ENCODE data around the gene DCAF5. TPM values are rescaled to one million over a fixed set of nuclear protein-coding genes. Genes with fewer than 3 reads are reported as not detected.

DCAF5 gene
- total and polyA plus RNA-seq, 2 of the 8 experiments (the other 6 are each of a cell fraction or from before 2014, with no cell fraction given): 24.3 to 31.0 TPM

DNA sequence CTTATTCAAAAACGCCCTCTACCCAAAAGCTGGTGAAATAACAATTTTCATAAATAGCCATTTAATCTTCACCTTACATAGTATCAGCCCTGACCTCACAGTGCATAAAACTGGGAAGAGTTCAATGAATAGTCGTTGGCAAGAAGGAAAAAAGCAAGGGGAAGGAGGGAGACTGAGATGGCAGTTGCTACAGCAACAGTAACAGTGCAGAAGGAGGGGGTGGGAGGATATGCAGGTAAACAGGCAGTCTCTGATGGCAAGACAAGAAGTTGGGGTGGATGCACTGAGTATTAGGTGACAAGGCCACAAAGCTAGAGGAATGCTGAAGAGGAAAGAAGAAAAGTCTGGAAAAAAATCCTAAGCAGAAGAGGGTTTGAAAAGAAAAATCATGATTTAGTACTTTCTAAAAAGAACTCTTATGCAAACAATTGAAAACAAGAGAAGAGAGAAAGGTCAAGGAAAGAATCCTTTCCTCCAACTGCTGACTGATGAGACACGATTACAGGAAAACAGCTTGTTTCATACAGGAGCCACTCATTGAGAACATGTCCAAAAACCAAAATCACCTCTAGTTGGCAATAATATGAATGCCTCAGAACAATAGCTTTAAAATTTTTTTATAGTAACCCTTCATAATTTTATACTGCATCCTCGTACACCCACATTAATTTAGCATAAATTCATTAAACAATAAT is 56.0 kb downstream of the DCAF5 start:
- Histone ChIP-seq H2BK5ac (ENCODE audit: low read depth, low read length) (no peak overlapping the region), H2BK12ac (ENCODE audit: low read depth, low read length) (no peak overlapping the region), H4K5ac (ENCODE audit: insufficient read length, low read depth, low read length) (no peak overlapping the region), H3K9ac (replicated peaks in 1 of 4; ENCODE audit: extremely low read depth in 1 of 4, low read depth in 3 of 4, low read length in 3 of 4) (no peak overlapping the region), H3K18ac (ENCODE audit: extremely low read depth, low read length) (no peak overlapping the region), H2BK20ac (ENCODE audit: low read length) (no peak overlapping the region), H3K23ac (ENCODE audit: insufficient read length) (no peak overlapping the region), H4K91ac (replicated peaks; ENCODE audit: insufficient read length, low read length) (no peak overlapping the region), H2AK5ac (ENCODE audit: low read depth, low read length) (no peak overlapping the region), H3K56ac (replicated peaks; ENCODE audit: insufficient read length, low read depth, low read length) (no peak overlapping the region), H3K9me3 (ENCODE audit: insufficient read depth in 2 of 2, low read depth in 1 of 2, low read length in 1 of 2) (no peaks in the 10 kb centered on the region), H3K4me1 (replicated peaks in 1 of 4; ENCODE audit: control insufficient read depth in 3 of 4, insufficient read depth in 4 of 4, low read length in 3 of 4) (peaks cover 3 to 12% (median 11%) of the 10 kb centered on the region in 4 experiments; a peak in 6 of 7 replicates), H2BK15ac (ENCODE audit: low read length) (no peak overlapping the region), H3K4ac (replicated peaks; ENCODE audit: insufficient read length, low read depth, low read length) (no peak overlapping the region), H2AFZ (ENCODE audit: low read length) (no peak overlapping the region), H3K4me2 (ENCODE audit: insufficient read depth in 1 of 2, low read depth in 2 of 2, low read length in 2 of 2) (no peak overlapping the region), H3K79me1 (ENCODE audit: low read depth, low read length) (no peaks in the 10 kb centered on the region), H3K14ac (ENCODE audit: insufficient read length) (no peak overlapping the region), H3K36me3 (ENCODE audit: control insufficient read depth in 2 of 4, insufficient read depth in 4 of 4, low read length in 3 of 4) (no peaks in the 10 kb centered on the region), H2BK120ac (replicated peaks; ENCODE audit: low read depth, low read length) (no peak overlapping the region), H3K27ac (ENCODE audit: low read depth, low read length) (no peak overlapping the region), H3K23me2 (ENCODE audit: low read depth, low read length) (no peaks in the 10 kb centered on the region), H4K20me1 (replicated peaks in 1 of 2; ENCODE audit: control insufficient read depth in 1 of 2, insufficient read depth in 2 of 2, low read length in 2 of 2) (peaks cover 0 to 2% of the 10 kb centered on the region in 2 experiments), H3K27me3 (replicated peaks in 1 of 4; ENCODE audit: control insufficient read depth in 3 of 4, extremely low read depth in 1 of 4, insufficient read depth in 3 of 4, low read length in 3 of 4) (no peaks in the 10 kb centered on the region), H4K8ac (ENCODE audit: extremely low read depth, insufficient read depth, low read length) (no peak overlapping the region), H3K79me2 (ENCODE audit: control insufficient read depth in 1 of 2, insufficient read depth in 2 of 2, low read length in 2 of 2) (no peaks in the 10 kb centered on the region), H3K4me3 (ENCODE audit: extremely low read depth in 1 of 4, insufficient read depth in 2 of 4, low read depth in 3 of 4, low read length in 4 of 4) (no peak overlapping the region)
- ChIA-PET POLR2A (ENCODE audit: partially characterized antibody) (interaction anchor here (0.7 kb wide), 1 partner anchor 46 kb away, joined by 3 read pairs; no protein-coding TSS in a partner anchor), CTCF (ENCODE audit: partially characterized antibody) (interaction anchor here (1.0 to 3.9 kb wide), 10 partner anchors 9 to 253 kb away, joined by 3 to 38 read pairs (median 3); no protein-coding TSS in a partner anchor)
- WGBS, 2 experiments (ENCODE audit: extremely low coverage in 1 of 2, insufficient coverage in 1 of 2, insufficient read length in 1 of 2, insufficient replicate concordance in 2 of 2, low coverage in 1 of 2, low lambda C conversion rate in 2 of 2, missing lambda C conversion rate in 1 of 2): 74% methylated on average over 4 of the region's 4 CpGs; no CpG with 5 or more reads in 1 of the 2 experiments
- DNase-seq (ENCODE audit: low read depth in 1 of 2, low spot score in 2 of 2): no peak
- no peak for FAIRE-seq
- TF ChIP-seq TCF12 (IDR thresholded peaks at IDR 0.05; ENCODE audit: low read depth, low read length): no peak
- TF ChIP-seq POLR2AphosphoS5 (IDR thresholded peaks at IDR 0.05; ENCODE audit: low read depth, low read length): no peak
- TF ChIP-seq TAF1 (IDR thresholded peaks at IDR 0.05; ENCODE audit: low read depth, low read length): no peak
- TF ChIP-seq, protein P1, sequence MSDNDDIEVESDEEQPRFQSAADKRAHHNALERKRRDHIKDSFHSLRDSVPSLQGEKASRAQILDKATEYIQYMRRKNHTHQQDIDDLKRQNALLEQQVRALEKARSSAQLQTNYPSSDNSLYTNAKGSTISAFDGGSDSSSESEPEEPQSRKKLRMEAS (IDR thresholded peaks at IDR 0.05): no peak
- no peak for TF ChIP-seq BCL11A (IDR thresholded peaks at IDR 0.05; ENCODE audit: low read depth in 2 of 2, low read length in 2 of 2)
- no peak for TF ChIP-seq SP1 (IDR thresholded peaks at IDR 0.05; ENCODE audit: low read depth, low read length)
- no peak for TF ChIP-seq KDM1A (IDR thresholded peaks at IDR 0.05; ENCODE audit: borderline replicate concordance, low read length)
- no peak for TF ChIP-seq RNF2 (IDR thresholded peaks at IDR 0.05; ENCODE audit: borderline replicate concordance, low read depth, low read length, missing control alignments, poor library complexity, severe bottlenecking)
- TF ChIP-seq KDM5A (IDR thresholded peaks at IDR 0.05; ENCODE audit: low read length): no peak
- TF ChIP-seq TAF7 (optimal IDR thresholded peaks at IDR 0.05; ENCODE audit: borderline replicate concordance, low read depth, low read length): no peak
- TF ChIP-seq POLR2A (IDR thresholded peaks at IDR 0.05; ENCODE audit: control extremely low read depth in 1 of 2, low read depth in 2 of 2, low read length in 2 of 2): no peak
- no peak for TF ChIP-seq SUZ12 (IDR thresholded peaks at IDR 0.05; ENCODE audit: low read length)
- no peak for TF ChIP-seq EZH2 (IDR thresholded peaks at IDR 0.05; ENCODE audit: low read depth, low read length, severe bottlenecking)
- no peak for TF ChIP-seq SIRT6 (IDR thresholded peaks at IDR 0.05; ENCODE audit: low read length)
